NCI-H146 treated with DMSO at 0.1 percent for 48 hours (cell line): ENCODE results near the gene MCM3AP.

Experiments used
- DNase-seq: peaks from one replicate; lab custom pipeline; 2025; ENCODE audit not compliant: unreplicated experiment; lab: John Stamatoyannopoulos, UW

Gene MCM3AP

DNA sequence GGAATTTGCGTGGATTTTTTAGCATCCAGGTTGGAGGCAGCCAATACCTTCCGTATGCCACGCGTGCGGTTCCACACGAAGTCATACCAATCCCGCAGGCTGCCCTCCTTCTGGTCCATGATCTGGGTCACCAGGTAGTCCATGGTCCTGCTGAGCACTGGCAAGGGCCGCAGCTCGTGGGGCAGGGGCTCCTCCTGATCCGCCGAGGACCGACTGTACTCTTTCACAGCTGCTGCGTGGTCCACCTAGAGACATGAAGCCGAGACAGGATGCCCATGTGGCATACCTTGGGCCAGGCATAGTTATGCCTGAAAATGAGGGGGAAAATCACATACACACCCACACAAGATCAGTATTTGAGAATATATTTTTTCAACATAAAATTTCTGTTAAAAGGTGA lies 12.1 kb downstream of the MCM3AP start:
- DNase-seq = no peak

DNA sequence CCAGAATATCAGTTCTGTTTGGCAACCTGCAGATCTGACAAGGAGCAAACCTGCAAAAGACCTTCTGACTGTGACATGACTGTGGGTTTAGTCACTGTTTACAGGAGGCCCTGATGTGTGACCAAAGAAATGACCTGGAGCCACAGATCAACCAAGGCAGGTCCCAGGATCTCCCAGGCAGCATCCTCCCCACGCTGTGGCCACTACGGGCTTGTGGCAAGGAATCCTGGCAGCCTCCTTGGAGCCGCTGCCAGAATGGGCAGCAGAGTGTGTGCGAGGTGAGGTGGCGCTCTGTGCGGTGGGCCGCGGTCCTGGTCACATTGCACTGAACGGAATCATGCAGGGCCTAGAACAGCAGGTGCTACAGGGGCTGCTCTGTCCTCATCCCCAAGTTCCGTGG lies 15.9 kb downstream of the MCM3AP start:
- no peak for DNase-seq

DNA sequence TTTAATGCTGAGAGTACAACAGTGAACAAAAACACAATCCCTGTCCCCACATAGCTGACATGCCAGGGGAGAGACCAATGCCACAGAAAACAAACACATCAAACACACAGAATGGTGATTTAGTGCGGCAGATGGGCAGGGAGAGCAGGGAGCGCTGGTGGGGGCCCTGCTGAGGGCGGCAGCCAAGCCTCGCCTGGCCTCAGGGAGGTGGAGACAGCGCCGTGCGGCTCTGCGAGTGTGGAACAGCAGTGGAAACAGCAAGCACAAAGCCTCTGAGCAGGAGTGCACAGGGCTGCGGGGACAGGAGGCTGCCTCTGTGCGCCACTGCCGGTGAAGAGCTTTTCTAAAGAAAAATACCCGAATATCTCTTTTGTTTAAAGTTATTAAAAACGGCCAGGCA lies 17.0 kb downstream of the MCM3AP start:
- DNase-seq = no peak

DNA sequence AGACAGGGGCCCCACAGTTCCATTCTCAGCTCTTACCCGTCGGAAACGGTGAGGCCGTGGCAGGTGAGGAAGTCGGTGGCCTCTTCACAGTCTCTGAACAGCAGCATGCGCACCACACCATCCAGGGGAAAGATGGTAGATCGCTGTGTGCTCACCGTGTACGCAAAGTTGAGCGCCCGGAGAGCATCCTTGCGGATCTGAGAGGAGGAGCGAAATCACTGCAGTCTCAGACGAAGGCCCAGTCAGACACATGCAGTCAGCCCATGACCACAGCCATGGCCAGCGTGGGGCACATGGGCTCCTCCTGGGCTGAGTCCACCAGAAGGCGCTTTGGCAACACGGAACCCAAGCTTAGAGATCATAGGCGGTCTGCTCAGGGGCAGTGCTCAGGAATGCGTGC lies 18.5 kb downstream of the MCM3AP start:
- DNase-seq = no peak

DNA sequence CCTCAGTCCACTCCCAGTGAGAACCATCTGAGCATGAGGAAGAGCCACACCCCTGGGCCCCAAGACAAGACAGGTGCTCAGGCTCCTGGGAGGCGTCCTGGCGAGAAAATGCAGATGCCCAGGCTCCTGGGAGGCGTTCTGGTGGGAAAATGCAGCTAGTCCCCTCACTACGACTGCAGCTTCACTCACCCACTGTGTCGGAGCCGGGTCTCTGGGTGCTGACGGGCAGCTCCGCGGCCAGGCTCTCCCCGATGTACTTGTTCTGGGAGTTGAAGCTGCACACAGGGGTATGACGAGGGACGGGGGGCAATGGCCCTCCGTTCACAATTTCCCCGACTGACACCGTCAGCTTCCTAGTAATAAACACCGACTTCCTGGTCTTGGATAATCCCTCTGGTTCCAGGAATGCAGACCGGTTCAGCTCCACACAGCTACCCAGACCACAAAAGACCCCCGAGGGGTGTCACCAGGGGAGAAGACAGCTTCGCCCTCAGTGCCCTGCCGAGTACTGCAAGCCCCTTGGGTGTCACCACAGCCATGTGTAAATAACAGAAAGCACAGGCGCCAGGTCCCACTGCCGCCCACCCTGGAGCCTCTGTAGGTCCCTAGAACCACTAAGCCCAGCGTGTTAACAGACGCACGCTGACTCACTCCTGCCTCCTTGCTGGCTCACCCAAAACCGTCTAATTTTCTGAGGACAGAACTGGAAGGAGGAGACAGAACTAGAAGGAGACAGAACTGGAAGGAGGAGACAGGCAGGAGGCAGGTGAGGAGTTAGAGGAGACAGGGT lies 19.5 kb downstream of the MCM3AP start:
- DNase-seq = no peak

DNA sequence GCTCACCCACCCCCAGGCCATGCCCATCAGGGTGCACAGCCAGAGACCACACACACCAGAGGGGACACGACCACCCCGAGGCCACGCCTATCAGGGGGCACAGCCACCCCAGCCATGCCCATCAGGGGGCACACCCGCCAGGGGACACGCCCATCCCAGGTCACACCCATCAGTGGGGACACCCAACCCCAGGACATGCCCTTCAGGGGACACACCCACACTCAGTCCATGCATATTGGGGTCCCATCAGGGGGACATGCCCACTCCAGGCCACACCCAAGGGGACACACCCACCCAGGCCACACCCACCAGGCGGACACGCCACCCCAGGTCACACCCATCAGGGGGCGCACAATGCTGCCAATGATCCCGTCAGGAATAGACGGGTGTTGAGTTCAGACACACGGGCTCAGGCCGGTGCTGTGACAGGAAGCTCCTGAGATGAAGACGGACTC lies 20.7 kb downstream of the MCM3AP start:
- no peak for DNase-seq

DNA sequence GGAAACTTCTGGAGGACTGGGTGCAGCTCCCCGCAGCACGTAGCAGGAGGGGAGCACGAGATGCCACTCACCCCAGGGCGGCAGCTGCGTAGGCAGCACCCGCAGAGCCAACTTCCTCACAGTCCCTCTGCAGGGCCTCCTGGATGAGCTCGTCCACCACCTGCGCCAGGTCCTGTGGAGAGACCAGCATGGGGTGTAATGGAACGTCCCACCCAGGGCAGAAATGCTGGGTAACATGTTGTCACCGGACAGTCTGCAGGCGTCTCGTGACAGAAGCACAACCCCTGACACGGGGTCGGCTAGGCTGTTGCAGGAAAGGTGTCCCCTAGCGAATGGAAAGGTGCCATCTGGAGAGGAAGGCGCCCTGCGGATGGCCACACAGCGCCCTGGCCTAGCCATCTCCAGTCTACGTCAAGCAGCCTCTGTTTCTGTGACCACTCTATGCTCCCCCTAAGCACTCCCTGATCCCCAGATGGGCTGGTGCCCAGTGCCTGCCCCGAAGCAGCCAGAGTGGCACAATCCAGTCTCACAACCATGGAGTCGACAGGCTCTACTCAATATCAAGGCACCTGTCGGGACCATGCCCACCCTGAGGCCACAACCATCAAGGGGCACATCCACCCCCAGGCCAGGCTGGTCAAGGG lies 21.2 kb downstream of the MCM3AP start:
- no peak for DNase-seq

DNA sequence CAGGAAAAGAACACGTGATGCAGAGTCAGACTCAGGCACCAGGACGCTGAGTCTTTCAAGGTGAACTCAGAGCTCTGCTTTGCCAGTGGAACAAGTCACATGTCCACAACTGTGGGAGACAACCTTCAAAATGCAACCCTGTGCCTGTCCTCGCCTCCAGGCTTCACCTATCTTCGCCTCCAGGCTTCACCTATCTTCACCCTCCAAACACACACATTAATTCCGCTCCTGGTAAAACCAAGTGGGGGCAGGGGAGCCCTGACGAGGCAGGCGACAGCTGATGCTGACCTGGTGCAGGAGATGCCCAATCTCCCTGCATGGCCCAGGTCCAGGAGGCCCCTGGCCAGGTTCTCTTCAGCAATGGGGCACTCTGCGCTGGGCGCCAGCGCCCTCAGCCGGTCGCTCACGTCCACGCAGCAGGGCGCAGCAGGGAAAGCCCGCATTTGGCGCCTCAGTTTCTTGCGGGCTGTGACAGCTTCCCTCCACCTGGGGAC lies 28.9 kb downstream of the MCM3AP start:
- no peak for DNase-seq

DNA sequence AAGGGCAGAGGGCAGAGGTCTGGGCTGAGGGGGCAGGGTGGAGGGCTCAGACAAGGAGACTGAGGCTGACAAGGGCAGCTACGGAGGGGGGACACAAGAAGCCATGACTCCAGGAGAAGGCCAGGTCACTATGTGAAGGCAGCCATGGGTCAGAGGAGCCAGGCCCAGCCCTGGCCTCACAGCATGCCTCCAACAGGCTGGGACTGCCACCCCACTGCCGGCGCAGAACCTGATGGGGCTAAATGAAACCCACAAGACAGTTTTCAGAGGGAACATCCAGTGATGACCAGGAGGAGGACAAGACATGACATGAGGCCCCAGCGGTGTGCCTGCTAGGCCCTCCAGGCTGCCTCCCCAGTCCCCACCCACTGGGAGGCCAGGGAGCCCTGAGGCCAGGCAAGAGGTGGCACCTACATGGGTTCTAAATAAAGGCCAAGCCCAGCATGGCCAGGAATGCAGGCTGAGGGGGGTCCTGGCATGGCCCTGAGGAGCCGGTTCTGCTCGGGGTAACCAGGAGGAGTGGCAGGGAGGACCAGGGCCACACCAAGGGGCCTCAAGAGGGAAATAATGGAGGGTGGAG lies 29.6 kb downstream of the MCM3AP start:
- DNase-seq = no peak

DNA sequence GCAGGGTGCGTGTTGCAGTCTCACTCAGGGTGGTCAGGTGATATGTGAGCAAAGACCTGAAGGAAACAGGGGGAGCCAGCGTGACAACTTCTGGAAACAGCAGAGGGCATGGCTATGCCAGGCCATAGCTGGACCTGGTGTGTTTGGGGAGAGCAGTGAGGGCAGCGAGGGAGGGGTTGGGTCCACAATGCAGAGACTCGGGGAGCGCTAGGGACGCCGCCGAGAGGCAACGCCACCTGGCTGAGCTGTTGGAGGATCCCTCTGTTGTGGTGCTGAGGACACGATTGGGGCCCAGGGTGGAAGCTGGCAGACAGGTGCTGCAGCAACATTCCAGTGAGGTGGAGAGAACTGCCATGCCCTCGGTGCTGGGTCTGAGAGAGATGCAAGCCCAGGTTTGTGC lies 30.2 kb downstream of the MCM3AP start:
- DNase-seq = no peak

DNA sequence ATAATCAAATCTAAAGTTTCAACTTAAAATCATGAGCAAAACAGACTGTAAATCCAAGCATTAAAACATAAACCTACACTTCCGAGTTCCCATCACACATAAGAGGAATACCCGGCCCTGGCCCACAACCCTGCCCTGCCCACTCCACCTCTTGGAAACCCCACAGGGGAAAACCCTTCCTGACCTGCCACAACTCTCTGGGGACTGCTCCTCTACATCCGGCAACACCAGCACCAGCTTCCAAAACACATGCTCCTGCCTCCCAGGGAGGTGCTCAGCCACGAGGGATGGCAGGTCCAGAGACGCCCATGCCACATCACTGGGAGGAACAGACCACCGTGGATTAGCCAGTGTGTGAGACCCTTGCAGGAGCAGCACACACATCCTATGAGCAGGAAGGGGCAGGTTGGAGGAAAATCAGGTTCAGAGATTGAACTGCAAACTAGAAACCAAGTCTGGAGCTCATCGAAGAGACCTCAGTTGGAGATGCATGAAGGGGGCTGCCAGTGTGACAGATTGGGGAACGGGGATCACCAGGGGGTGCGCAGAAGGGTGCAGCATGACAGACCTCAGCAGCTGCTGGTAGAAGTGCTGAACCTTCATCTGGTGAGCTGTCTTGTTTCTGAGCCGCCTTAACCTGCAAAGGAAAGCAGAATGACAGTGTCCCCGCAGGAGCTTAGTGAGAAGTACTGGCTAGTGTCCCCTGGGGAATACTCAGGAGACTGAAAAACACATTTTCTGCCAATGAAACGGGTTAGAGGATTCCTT lies 31.0 kb downstream of the MCM3AP start:
- no peak for DNase-seq

DNA sequence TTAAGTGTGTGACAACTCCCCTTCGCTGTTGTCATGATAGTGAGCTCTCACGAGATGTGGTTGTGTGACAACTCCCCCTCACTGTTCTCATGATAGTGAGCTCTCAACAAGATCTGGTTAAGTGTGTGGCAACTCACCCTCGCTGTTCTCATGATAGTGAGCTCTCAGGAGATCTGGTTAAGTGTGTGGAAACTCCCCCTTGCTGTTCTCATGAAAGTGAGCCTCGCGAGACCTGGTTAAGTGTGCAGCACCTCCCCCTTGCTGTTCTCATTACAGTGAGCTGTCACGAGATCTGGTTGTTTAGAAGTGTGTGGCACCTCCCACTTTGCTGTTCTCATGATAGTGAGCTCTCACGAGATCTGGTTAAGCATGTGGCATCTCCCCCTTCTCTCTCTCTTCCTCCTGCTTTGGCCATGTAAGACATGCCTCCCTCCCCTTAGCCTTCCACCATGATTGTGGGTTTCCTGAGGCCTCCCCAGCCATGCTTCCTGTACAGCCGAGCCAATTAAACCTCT lies 31.7 kb downstream of the MCM3AP start:
- DNase-seq = no peak

DNA sequence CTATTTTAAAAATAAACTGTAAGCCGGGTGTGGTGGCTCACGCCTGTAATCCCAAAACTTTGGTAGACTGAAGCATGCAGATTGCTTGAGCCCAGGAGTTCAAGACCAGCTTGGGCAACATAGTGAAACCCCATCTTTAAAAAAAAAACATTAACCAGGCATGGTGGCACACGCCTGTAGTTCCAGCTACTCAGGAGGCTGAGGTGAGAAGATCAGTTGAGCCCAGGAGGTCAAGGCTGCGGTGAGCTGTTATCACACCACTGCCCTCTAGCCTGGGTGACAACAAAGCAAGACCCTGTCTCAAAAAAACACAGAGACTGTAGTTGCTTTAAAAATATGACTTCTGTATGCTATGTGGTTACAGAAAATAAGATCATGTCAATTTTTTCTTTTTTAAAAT lies 32.6 kb downstream of the MCM3AP start:
- no peak for DNase-seq

DNA sequence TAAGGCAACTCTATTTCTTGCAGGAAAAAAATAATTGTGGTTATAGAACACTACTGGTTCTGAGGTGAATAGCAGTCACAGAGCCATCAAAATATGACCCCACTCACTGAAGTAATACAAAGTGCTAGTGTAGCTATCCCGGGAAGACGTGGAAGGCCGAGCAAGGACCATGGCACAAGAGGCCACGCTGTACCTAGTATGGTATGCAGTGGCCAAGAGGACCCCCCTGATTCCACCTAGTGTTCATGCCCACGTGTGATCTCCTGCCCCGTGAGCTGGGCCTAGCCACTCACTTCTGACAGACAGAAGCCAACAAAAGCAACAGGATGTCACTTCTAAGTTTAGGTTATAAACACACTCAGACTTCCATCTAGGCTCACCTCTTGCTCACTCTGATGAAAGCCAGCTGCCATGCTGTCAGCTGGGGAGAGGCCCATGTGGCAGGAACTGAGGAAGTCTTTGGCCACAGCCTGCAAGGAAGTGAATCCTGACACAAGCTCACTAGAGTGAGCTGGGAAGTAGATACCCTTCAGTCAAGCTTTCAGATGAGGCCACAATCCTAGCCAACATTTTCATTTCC lies 35.2 kb downstream of the MCM3AP start:
- DNase-seq = no peak

DNA sequence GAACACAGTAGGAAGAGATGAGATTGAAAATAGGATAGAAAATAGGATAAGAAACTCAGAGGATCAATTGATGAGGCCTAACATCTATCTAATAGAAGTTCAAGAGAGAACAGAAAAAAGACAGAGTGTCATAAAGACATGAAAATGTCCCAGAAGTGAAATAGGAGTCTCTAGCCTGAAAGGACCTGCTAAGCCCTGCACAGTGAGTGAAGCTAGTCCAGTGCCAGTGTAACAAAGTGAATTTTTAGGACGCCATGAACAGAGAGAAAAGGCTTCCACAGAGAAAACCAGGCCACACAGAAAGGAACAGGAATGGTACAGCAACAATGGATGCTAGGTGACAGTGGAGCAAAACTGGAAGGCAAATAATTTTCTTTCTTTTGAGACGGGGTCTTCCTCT lies 36.6 kb downstream of the MCM3AP start:
- DNase-seq = no peak

DNA sequence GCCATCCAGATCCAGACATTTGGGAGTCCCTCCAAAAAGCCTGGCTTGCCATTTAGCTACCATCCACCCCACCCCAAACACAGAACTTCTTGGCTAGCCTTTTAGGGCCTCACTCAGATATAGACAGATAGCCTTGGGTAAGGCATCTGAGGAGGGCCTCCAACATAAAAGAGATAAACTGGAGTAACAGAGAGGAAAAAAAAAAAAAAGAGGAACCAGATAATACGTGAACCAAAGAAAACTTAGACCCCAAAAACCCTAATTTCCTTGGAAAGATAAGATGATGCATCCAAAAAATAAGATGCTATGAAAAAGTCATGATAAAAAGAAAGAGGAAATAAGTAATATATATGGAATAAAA lies 37.0 kb downstream of the MCM3AP start:
- DNase-seq = no peak

DNA sequence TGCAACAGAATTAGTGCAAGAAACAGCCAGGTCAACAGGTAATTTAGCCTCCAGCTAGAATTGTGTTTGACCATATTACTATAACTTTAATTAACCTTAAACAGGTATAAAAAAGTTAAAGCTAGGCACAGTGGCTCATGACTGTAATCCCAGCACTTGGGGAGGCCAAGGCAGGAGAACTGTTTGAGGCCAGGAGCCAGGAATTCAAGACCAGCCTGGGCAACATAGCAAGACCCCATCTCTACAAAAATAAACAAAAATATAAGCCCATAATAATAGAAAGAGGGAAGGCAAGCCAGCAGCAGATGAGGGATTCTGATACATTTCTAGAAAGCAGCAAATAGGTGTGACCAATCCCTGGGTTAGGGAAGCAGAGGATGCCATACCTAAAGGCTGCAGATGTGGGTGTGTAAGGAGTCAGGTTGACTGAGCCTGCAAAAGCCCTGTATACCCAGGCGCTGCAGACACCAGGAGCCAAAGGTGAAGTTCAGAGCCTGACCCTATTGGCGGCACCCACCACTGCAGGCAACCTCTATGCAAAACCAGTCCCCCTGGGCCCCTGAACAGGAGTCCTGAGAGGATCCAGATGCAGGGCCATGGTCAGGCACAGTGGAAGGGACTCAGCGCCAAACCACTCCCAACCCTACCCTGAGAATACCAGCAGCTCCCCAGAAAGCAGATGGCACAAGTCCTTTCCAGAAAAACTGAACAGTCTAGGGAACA lies 37.6 kb downstream of the MCM3AP start:
- no peak for DNase-seq

DNA sequence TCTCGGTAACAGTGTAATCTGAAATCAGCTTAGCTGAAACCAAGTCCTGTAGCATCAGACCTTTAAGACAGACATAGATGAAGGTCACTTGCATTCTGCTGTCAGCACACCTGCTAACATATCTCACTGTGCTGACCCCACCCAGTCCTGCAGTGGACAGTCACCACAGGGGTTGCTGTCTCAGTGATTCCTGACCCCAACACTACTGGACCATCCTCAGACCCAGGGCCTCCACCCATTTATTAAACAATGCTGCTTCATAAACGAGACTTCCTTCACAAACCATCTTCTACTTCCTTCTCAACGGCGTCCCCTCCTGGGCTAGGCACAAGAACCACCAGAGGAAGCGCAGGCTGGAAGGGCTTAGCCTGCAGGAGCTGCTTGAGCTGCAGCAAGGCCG lies 39.1 kb downstream of the MCM3AP start:
- no peak for DNase-seq

DNA sequence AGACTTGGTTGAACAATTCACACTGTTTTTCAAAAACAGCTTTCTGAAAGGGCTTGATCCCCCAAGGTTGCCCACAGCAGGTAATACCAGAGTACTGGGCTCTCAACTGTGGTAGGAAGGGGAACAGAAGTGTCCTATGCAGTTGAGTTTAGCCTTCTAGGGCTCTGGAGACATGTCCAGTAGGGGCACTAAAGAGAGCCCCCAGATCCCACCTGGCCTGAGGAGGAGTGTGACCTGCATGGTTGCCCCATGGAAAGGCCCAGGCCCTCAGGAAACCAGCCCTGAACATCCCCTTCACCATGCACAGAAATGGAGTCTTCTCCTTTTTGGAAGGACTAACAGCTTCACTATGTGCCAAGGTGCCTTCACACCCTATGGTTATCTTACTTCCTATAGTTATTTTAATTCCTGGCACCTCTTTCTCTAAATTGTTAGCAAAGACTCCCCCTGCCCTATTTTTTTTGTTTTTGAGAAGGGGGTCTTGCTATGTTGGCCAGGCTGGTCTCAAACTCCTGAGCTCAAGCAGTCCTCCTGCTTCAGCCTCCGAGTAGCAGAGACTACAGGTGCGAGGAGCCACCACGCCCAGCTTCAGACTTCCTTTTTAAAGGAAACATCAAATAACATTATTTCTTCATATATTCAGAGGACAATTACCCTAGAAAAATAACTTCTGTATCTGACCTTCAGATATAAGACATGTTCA lies 40.0 kb downstream of the MCM3AP start:
- DNase-seq = no peak

DNA sequence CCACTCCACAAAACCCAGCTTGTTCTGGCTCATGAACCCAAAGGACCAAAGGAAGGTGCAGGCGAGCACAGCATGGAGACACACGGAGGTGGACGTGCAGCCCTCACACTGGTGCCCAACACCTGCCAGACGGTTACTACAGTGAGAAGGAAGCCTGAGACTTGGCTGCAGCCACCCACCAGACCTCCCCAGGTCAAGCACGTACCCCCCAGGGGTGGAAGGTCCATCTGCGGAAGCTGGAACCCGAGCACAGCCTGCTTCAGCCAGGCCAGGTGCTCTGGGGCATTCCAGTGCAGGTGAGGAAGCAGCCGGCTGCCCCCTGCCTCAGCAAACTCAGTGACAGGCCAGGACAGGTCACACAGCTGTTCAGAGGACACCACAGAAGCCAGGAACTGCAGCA lies 40.8 kb downstream of the MCM3AP start:
- DNase-seq = no peak
